ES-I3 (cell line): ENCODE results near the gene CFAP57.

Experiments used
- H3K36me3 ChIP-seq: 2 replicates; pipeline ENCODE4 v1.6.1; 2013; ENCODE audit warnings: mild to moderate bottlenecking, low read length, control low read depth, moderate library complexity; ENCODE audit not compliant: insufficient read depth
- H3K4me1 ChIP-seq: 2 replicates; pipeline ENCODE4 v1.6.1; 2013; ENCODE audit warnings: mild to moderate bottlenecking, control low read depth, low read length; ENCODE audit not compliant: insufficient read depth
- H3K9ac ChIP-seq: 2 replicates; pipeline ENCODE4 v1.6.1; 2013; ENCODE audit warnings: low read depth, mild to moderate bottlenecking, low read length, moderate library complexity
- H3K9me3 ChIP-seq: 2 replicates; pipeline ENCODE4 v1.6.1; 2013; ENCODE audit warnings: mild to moderate bottlenecking, low read length, moderate library complexity; ENCODE audit not compliant: control insufficient read depth, insufficient read depth

Gene CFAP57

GRCh38 chr1:43147625-43148327 is 24.4 kb upstream of the CFAP57 start:
- Histone ChIP-seq H3K9ac (peak overlapping the region; percentile 24; the same call in 1 of the 2 replicates), H3K9me3 (no peaks in the 10 kb centered on the region), H3K36me3 (no peaks in the 10 kb centered on the region), H3K4me1 (peaks cover 19% of the 10 kb centered on the region)

- Histone ChIP-seq H3K36me3 (no peaks in the 10 kb centered on the region), H3K9ac (no peak overlapping the region), H3K4me1 (peaks cover 20% of the 10 kb centered on the region), H3K9me3 (no peaks in the 10 kb centered on the region)
Observed at GRCh38 chr1:43149889-43150288, 22.2 kb upstream of the CFAP57 start.

GRCh38 chr1:43152866-43153265 is 19.3 kb upstream of the CFAP57 start:
- no peaks in the 10 kb centered on the region for H3K36me3 ChIP-seq
- peaks cover 20% of the 10 kb centered on the region for H3K4me1 ChIP-seq
- H3K9me3 ChIP-seq = no peaks in the 10 kb centered on the region
- no peak overlapping the region for H3K9ac ChIP-seq

- Histone ChIP-seq H3K9me3 (no peaks in the 10 kb centered on the region), H3K36me3 (no peaks in the 10 kb centered on the region), H3K9ac (no peak overlapping the region), H3K4me1 (peaks cover 17% of the 10 kb centered on the region)
Observed at GRCh38 chr1:43153443-43153842, 18.7 kb upstream of the CFAP57 start.

- peaks cover 9% of the 10 kb centered on the region; the same call in 1 of the 2 replicates for H3K4me1 ChIP-seq
- H3K9ac ChIP-seq = no peak overlapping the region
- no peaks in the 10 kb centered on the region for H3K9me3 ChIP-seq
- no peaks in the 10 kb centered on the region for H3K36me3 ChIP-seq
Observed at GRCh38 chr1:43156026-43156425, 16.1 kb upstream of the CFAP57 start.

GRCh38 chr1:43165162-43165561 is 7.0 kb upstream of the CFAP57 start:
- no peak overlapping the region for H3K9ac ChIP-seq
- no peaks in the 10 kb centered on the region for H3K4me1 ChIP-seq
- no peaks in the 10 kb centered on the region for H3K9me3 ChIP-seq
- H3K36me3 ChIP-seq = peaks cover 15% of the 10 kb centered on the region

- H3K4me1 ChIP-seq = no peaks in the 10 kb centered on the region
- no peaks in the 10 kb centered on the region for H3K9me3 ChIP-seq
- H3K9ac ChIP-seq = no peak overlapping the region
- peaks cover 15% of the 10 kb centered on the region for H3K36me3 ChIP-seq
Observed at GRCh38 chr1:43165765-43166164, 6.4 kb upstream of the CFAP57 start.

GRCh38 chr1:43171312-43171875 is 736 bp upstream of the CFAP57 start:
- Histone ChIP-seq H3K36me3 (peaks cover 11% of the 10 kb centered on the region), H3K9ac (peak overlapping the region; percentile 72), H3K9me3 (no peaks in the 10 kb centered on the region), H3K4me1 (no peaks in the 10 kb centered on the region)

GRCh38 chr1:43172527-43172972 is 420 bp downstream of the CFAP57 start:
- H3K36me3 ChIP-seq = peaks cover 10% of the 10 kb centered on the region
- peaks cover 8% of the 10 kb centered on the region for H3K4me1 ChIP-seq
- H3K9ac ChIP-seq = peak overlapping the region; percentile 72; the same call in 1 of the 2 replicates
- no peaks in the 10 kb centered on the region for H3K9me3 ChIP-seq

- Histone ChIP-seq H3K9ac (no peak overlapping the region), H3K4me1 (peaks cover 11% of the 10 kb centered on the region), H3K9me3 (no peaks in the 10 kb centered on the region), H3K36me3 (no peaks in the 10 kb centered on the region; the same call in 1 of the 2 replicates)
Observed at GRCh38 chr1:43174873-43175272, 2.7 kb downstream of the CFAP57 start.

GRCh38 chr1:43177691-43178090 is 5.6 kb downstream of the CFAP57 start:
- Histone ChIP-seq H3K9ac (no peak overlapping the region), H3K9me3 (no peaks in the 10 kb centered on the region), H3K36me3 (no peaks in the 10 kb centered on the region), H3K4me1 (peaks cover 14% of the 10 kb centered on the region)

GRCh38 chr1:43184388-43184787 is 12.3 kb downstream of the CFAP57 start:
- Histone ChIP-seq H3K4me1 (0 out of 2 replicates have a peak, but pooled peaks cover 3% of the 10 kb centered on the region), H3K9me3 (no peaks in the 10 kb centered on the region), H3K9ac (no peak overlapping the region)

GRCh38 chr1:43184995-43185394 is 12.9 kb downstream of the CFAP57 start:
- Histone ChIP-seq H3K4me1 (0 out of 2 replicates have a peak, but pooled peaks cover 3% of the 10 kb centered on the region), H3K36me3 (no peaks in the 10 kb centered on the region), H3K9ac (no peak overlapping the region), H3K9me3 (no peaks in the 10 kb centered on the region)

More at GRCh38 chr1:43184388-43184787, 12.3 kb downstream of the CFAP57 start:
- no peaks in the 10 kb centered on the region for H3K36me3 ChIP-seq

GRCh38 chr1:43188106-43188505 is 16.0 kb downstream of the CFAP57 start:
- no peaks in the 10 kb centered on the region for H3K36me3 ChIP-seq
- H3K9me3 ChIP-seq = no peaks in the 10 kb centered on the region; the same call in 1 of the 2 replicates
- H3K4me1 ChIP-seq = no peaks in the 10 kb centered on the region
- H3K9ac ChIP-seq = no peak overlapping the region

- Histone ChIP-seq H3K9me3 (no peaks in the 10 kb centered on the region; the same call in none of the 2 replicates), H3K4me1 (0 out of 2 replicates have a peak, but pooled peaks cover 6% of the 10 kb centered on the region), H3K9ac (no peak overlapping the region), H3K36me3 (no peaks in the 10 kb centered on the region)
Observed at GRCh38 chr1:43194509-43194908, 22.4 kb downstream of the CFAP57 start.
